ENCODE data around the gene FAM228B.

Gene FAM228B

GRCh38 chr2:24163186-24163585, 39.9 kb downstream of the FAM228B start:
- no peak overlapping the region for H3K27ac ChIP-seq
- TF ChIP-seq CTCF (conservative IDR thresholded peaks at IDR 0.05): no peak

- H3K27ac ChIP-seq: no peak overlapping the region
- TF ChIP-seq CTCF (conservative IDR thresholded peaks at IDR 0.05): no peak
Observed at GRCh38 chr2:24163601-24164000, 40.3 kb downstream of the FAM228B start.

- no peak overlapping the region for H3K27ac ChIP-seq
- TF ChIP-seq CTCF (conservative IDR thresholded peaks at IDR 0.05): peak; percentile 55
Observed at GRCh38 chr2:24164416-24164973, 41.2 kb downstream of the FAM228B start.

- H3K27ac ChIP-seq: no peak overlapping the region
- TF ChIP-seq CTCF (conservative IDR thresholded peaks at IDR 0.05): no peak
Observed at GRCh38 chr2:24169023-24169422, 45.8 kb downstream of the FAM228B start.

GRCh38 chr2:24174851-24175277, 51.6 kb downstream of the FAM228B start, which contains the start of gene FAM228A:
Gene FAM228A, plus strand, starts transcription at chr2:24175053. Its CDS starts 428 bp downstream, at chr2:24175481.
- no peak within 1 kb of the TSS for H3K27ac ChIP-seq
- TF ChIP-seq CTCF (conservative IDR thresholded peaks at IDR 0.05): no peak

GRCh38 chr2:24175631-24176187, 52.4 kb downstream of the FAM228B start:
- H3K27ac ChIP-seq: no peak overlapping the region
- TF ChIP-seq CTCF (conservative IDR thresholded peaks at IDR 0.05): no peak

- H3K27ac ChIP-seq: no peak overlapping the region
- TF ChIP-seq CTCF (conservative IDR thresholded peaks at IDR 0.05): no peak
Observed at GRCh38 chr2:24176326-24176725, 53.1 kb downstream of the FAM228B start.

All from VCaP (cell line).